K562 (cell line): ENCODE measurements around the gene TCAP. TPM values are rescaled to one million over a fixed set of nuclear protein-coding genes. Genes with fewer than 3 reads are reported as not detected.

Source experiments
- ATAC-seq: fragments of 200-7000 bp; cut with Tn5 transposase; 3 replicates; pipeline ENCODE4 v1.9.1; 2020; ENCODE audit warnings: moderate library complexity
- BruUV-seq: library from RNA; stranded (reverse); fragments of 400-500 nt; replicated peaks from 2 replicates; lab custom pipeline; 2021; lab: Mats Ljungman, UMichigan
- CTCF ChIA-PET: fragments of 300-600 bp; formaldehyde crosslinking; extraction: SDS; loops from one replicate; lab custom pipeline; 2021; ENCODE audit warnings: low intra/inter-chr PET ratio; lab: Yijun Ruan, JAX
- POLR2A ChIA-PET: fragments of 300-600, 350-650 bp; sonication (Branson Sonifier 250); formaldehyde crosslinking; extraction: SDS; loops from one replicate; lab custom pipeline; 2021; ENCODE audit warnings: antibody characterized with exemption, inconsistent platforms; lab: Yijun Ruan, JAX
- DNase-seq, 4 experiments: peaks; one replicate each; pipeline versions ENCODE4 v3.0.0 to v3.0.0-alpha.2; 2011 to 2018; ENCODE audit warnings: low spot score in 3 of 4, mixed read lengths in 3 of 4; ENCODE audit errors: extremely low read depth in 1 of 4
- FAIRE-seq: peaks from 2 replicates; lab custom pipeline; 2011; peaks lifted over from hg19 to GRCh38; lab: Jason Lieb, UNC
- H2AFZ ChIP-seq: 2 replicates; pipeline ENCODE4 v1.6.0; 2011; ENCODE audit warnings: low read depth, low read length, control low read depth, inconsistent platforms
- H3K27ac ChIP-seq: fragments of 200-600 bp; 3 replicates; pipeline ENCODE4 v1.8.0; 2011; ENCODE audit warnings: low read depth, mild to moderate bottlenecking, control low read depth, inconsistent platforms, low read length, moderate library complexity, mixed read lengths; ENCODE audit errors: extremely low read depth
- H3K27me3 ChIP-seq, 2 experiments: fragments of 300-600 bp in 1 of 2; 2 replicates in 1 of 2; 3 replicates in 1 of 2; pipeline versions ENCODE4 v1.6.0 to v1.8.0; 2011; ENCODE audit warnings: inconsistent platforms in 2 of 2, low read length in 2 of 2, mild to moderate bottlenecking in 1 of 2, mixed read lengths in 1 of 2, moderate library complexity in 1 of 2; ENCODE audit not compliant: control insufficient read depth in 2 of 2, insufficient read depth in 2 of 2
- H3K36me3 ChIP-seq: fragments of 300-600 bp; 3 replicates; pipeline ENCODE4 v1.8.0; 2011; ENCODE audit warnings: mild to moderate bottlenecking, low read length, inconsistent platforms; ENCODE audit not compliant: control insufficient read depth, insufficient read depth
- H3K4me1 ChIP-seq, 2 experiments: fragments of 200-600 bp in 1 of 2; replicated peaks in 1 of 2; 2 replicates in 1 of 2; 3 replicates in 1 of 2; pipeline versions ENCODE4 v1.5.1 to v1.8.0; 2011; ENCODE audit warnings: inconsistent platforms in 2 of 2, low read length in 2 of 2, mild to moderate bottlenecking in 1 of 2, mixed read lengths in 1 of 2, moderate library complexity in 1 of 2; ENCODE audit not compliant: control insufficient read depth in 2 of 2, insufficient read depth in 2 of 2
- H3K4me2 ChIP-seq: 2 replicates; pipeline ENCODE4 v1.6.1; 2011; ENCODE audit warnings: low read length, control low read depth, inconsistent platforms, mixed read lengths; ENCODE audit not compliant: insufficient read depth
- H3K4me3 ChIP-seq: fragments of 200-600 bp; sonication (generic), shearing (Covaris generic); 2 replicates; pipeline ENCODE4 v1.5.1; 2016; ENCODE audit warnings: control low read depth, inconsistent platforms
- H3K79me2 ChIP-seq: fragments of 200-600 bp; 3 replicates; pipeline ENCODE4 v1.8.0; 2011; ENCODE audit warnings: low read length, inconsistent platforms; ENCODE audit not compliant: control insufficient read depth, insufficient read depth
- H3K9ac ChIP-seq, 2 experiments: 2 replicates each; pipeline versions ENCODE4 v1.6.0 to v1.6.1; 2011; ENCODE audit warnings: low read depth in 2 of 2, low read length in 2 of 2, control low read depth in 1 of 2, inconsistent platforms in 1 of 2, mild to moderate bottlenecking in 1 of 2, mixed read lengths in 1 of 2; ENCODE audit not compliant: insufficient read depth in 1 of 2
- H3K9me1 ChIP-seq: one replicate; pipeline ENCODE4 v1.6.0; 2011; ENCODE audit warnings: inconsistent platforms, mild to moderate bottlenecking, low read length, moderate library complexity; ENCODE audit not compliant: control insufficient read depth, insufficient read depth
- H3K9me3 ChIP-seq: replicated peaks from 2 replicates; pipeline ENCODE4 v1.5.1; 2011; ENCODE audit warnings: low read depth, low read length, inconsistent platforms; ENCODE audit not compliant: control insufficient read depth, insufficient read depth
- H4K20me1 ChIP-seq: replicated peaks from 2 replicates; pipeline ENCODE4 v1.6.1; 2011; ENCODE audit warnings: low read length, inconsistent platforms, mixed read lengths; ENCODE audit not compliant: control insufficient read depth, insufficient read depth
- CTCFL ChIP-seq: IDR thresholded peaks from 2 replicates; pipeline ENCODE4 v1.6.1; 2011; ENCODE audit warnings: borderline replicate concordance, low read depth, mild to moderate bottlenecking, moderate library complexity, low read length; ENCODE audit not compliant: insufficient read depth, poor library complexity, severe bottlenecking
- DEAF1 ChIP-seq: fragments of 450-650 bp; formaldehyde crosslinking; IDR thresholded peaks from 2 replicates; pipeline ENCODE4 v1.4.0; 2020; ENCODE audit warnings: mild to moderate bottlenecking, moderate library complexity
- KDM5B ChIP-seq: fragments of 200-600 bp; sonication (generic); IDR thresholded peaks from 2 replicates; pipeline ENCODE4 v1.6.1; 2012; ENCODE audit warnings: low read depth, mild to moderate bottlenecking, moderate library complexity, low read length, control low read depth, inconsistent platforms; ENCODE audit not compliant: insufficient replicate concordance
- LEF1 ChIP-seq: fragments of 450-650 bp; IDR thresholded peaks from 2 replicates; pipeline ENCODE4 v1.6.1; 2016; ENCODE audit warnings: mild to moderate bottlenecking
- SUPT5H ChIP-seq: fragments of 450-650 bp; IDR thresholded peaks from 2 replicates; pipeline ENCODE4 v1.6.1; 2016
- THRA ChIP-seq: fragments of 450-650 bp; IDR thresholded peaks from 2 replicates; pipeline ENCODE4 v1.6.1; 2017; ENCODE audit warnings: mild to moderate bottlenecking, moderate library complexity
- ZNF280B ChIP-seq: fragments of 250-450 bp; sonication (Bioruptor Pico); IDR thresholded peaks from 2 replicates; pipeline ENCODE4 v1.5.1; 2021; ENCODE audit warnings: mild to moderate bottlenecking
- WGBS: fragments of 100-300 bp; shearing (Covaris generic); methylation state at CpG from one replicate; pipeline ENCODE4 v1.1.6; 2016; ENCODE audit warnings: low coverage, mixed read lengths; ENCODE audit not compliant: insufficient coverage; ENCODE audit errors: missing lambda C conversion rate; 5-methylcytosine and 5-hydroxymethylcytosine counted together
- in situ Hi-C: fragments of 300-500 bp; cut with MboI; formaldehyde crosslinking; loops from 4 replicates; pipeline ENCODE4 v1.15.0; 2018; ENCODE audit warnings: inconsistent platforms, mixed read lengths
- intact Hi-C: fragments of 100-400 bp; cut with micrococcal nuclease; formaldehyde crosslinking; loops from 2 replicates; pipeline ENCODE4 v1.14.2; 2022
- polyA plus RNA-seq, 8 experiments: library from polyadenylated mRNA; depleted of rRNA in 4 of 8; stranded (reverse) in 5 of 8; unstranded in 3 of 8; fragments of >200 nt; fragmentation: Nextera tagmentation in 2 of 8; fragmentation: Illumina TruSeq in 1 of 8; extraction: Ambion mirVana in 2 of 8; extraction: Trizol in 1 of 8; gene quantifications; 2 replicates each; pipeline versions ENCODE4 v1.2.1 to v1.2.3, GENCODE V29; 2011 to 2014; ENCODE audit warnings: inconsistent platforms in 1 of 8, missing spikeins in 1 of 8
- total RNA-seq, 7 experiments: library from RNA; depleted of rRNA in 6 of 7; stranded (reverse); fragments of >200 nt in 6 of 7; fragmentation: Illumina TruSeq in 2 of 7; extraction: Trizol in 2 of 7; gene quantifications; 2 replicates each; pipeline versions ENCODE4 v1.2.1 to v1.2.3, GENCODE V29; 2011 to 2021; ENCODE audit warnings: low replicate concordance in 1 of 7

Gene TCAP
- total and polyA plus RNA-seq, 9 of the 15 experiments (the other 6 are each of a cell fraction or from before 2014, with no cell fraction given) = 0.33 to 1.4 (median 0.82) TPM; not detected in 2

GRCh38 chr17:39627047-39627711 is 38.0 kb upstream of the TCAP start:
- H3K9me1 ChIP-seq = no peaks in the 10 kb centered on the region
- no peak overlapping the region for H3K27ac ChIP-seq
- H3K27me3 ChIP-seq = no peaks in the 10 kb centered on the region
- no peak overlapping the region for H3K4me3 ChIP-seq
- H3K4me2 ChIP-seq = no peak overlapping the region
- H3K9me3 ChIP-seq = no peaks in the 10 kb centered on the region
- H4K20me1 ChIP-seq = no peaks in the 10 kb centered on the region
- BruUV-seq = no TSS peak
- in situ Hi-C loops (no loop called here), intact Hi-C loops (no loop called here)
- no peak overlapping the region for H2AFZ ChIP-seq
- ATAC-seq (no peak), DNase-seq (no peak), FAIRE-seq (no peak)
- 77% methylated on average over 5 of the region's 72 CpGs for WGBS
- CTCF ChIA-PET = no interaction called here
- H3K9ac ChIP-seq = 0 out of 4 replicates have a peak overlapping the region, but pooled peaks of 1 of the 2 experiments have one; percentile 76
- peaks cover 1 to 44% of the 10 kb centered on the region in 2 experiments; a peak in 2 of 5 replicates for H3K4me1 ChIP-seq
- H3K36me3 ChIP-seq = no peaks in the 10 kb centered on the region
- no peaks in the 10 kb centered on the region for H3K79me2 ChIP-seq
- POLR2A ChIA-PET = interaction anchor here (0.8 to 1.6 kb wide), 3 partner anchors 10 to 95 kb away, joined by 3 to 7 read pairs (median 4); no protein-coding TSS in a partner anchor
- TF ChIP-seq CTCFL (no peak), KDM5B (no peak), THRA (no peak), LEF1 (no peak), ZNF280B (CRISPR knock-in tag) (no peak), SUPT5H (no peak), DEAF1 (CRISPR knock-in tag) (no peak)
